A673 (cell line): ENCODE results near the gene NR1H3. TPM values are rescaled to one million over a fixed set of nuclear protein-coding genes. Genes with fewer than 3 reads are reported as not detected.
A peak's percentile ranks its signal among the peaks of the same experiment; 100 is the strongest.

Experiments used
- BruUV-seq: library from RNA; stranded (reverse); fragments of 400-500 nt; replicated peaks from 2 replicates; lab custom pipeline; 2021; lab: Mats Ljungman, UMichigan
- CTCF ChIA-PET: fragments of 300-600 bp; sonication (Branson Sonifier 250); formaldehyde crosslinking; loops from one replicate; lab custom pipeline; 2022; ENCODE audit warnings: antibody characterized with exemption; lab: Charles Lee
- POLR2A ChIA-PET: fragments of 300-600 bp; sonication (Branson Sonifier 250); formaldehyde crosslinking; loops from one replicate; lab custom pipeline; 2022; ENCODE audit warnings: antibody characterized with exemption; ENCODE audit not compliant: low non-redundant PET; lab: Charles Lee
- DNase-seq: peaks from one replicate; pipeline ENCODE4 v3.0.0-alpha.2; 2015; ENCODE audit warnings: low spot score
- H3K27ac ChIP-seq: fragments of 200-600 bp; sonication (generic); 2 replicates; pipeline ENCODE4 v1.5.1; 2016; ENCODE audit warnings: mixed run types, low read depth, mild to moderate bottlenecking, mixed read lengths, antibody characterized with exemption, low read length; ENCODE audit not compliant: poor library complexity, severe bottlenecking
- H3K27me3 ChIP-seq: fragments of 200-600 bp; sonication (generic); replicated peaks from 2 replicates; pipeline ENCODE4 v1.6.1; 2017; ENCODE audit warnings: mixed run types, low read depth, mild to moderate bottlenecking, mixed read lengths, antibody characterized with exemption, low read length; ENCODE audit not compliant: insufficient read depth, poor library complexity
- H3K36me3 ChIP-seq: fragments of 200-600 bp; sonication (generic); 2 replicates; pipeline ENCODE4 v1.6.1; 2016; ENCODE audit warnings: mixed run types, mild to moderate bottlenecking, mixed read lengths, antibody characterized with exemption, low read length; ENCODE audit not compliant: insufficient read depth, poor library complexity, severe bottlenecking
- H3K4me1 ChIP-seq: fragments of 200-600 bp; sonication (generic); 2 replicates; pipeline ENCODE4 v1.6.1; 2017; ENCODE audit warnings: mixed run types, mild to moderate bottlenecking, mixed read lengths, antibody characterized with exemption, low read length; ENCODE audit not compliant: insufficient read depth, poor library complexity, severe bottlenecking
- H3K4me3 ChIP-seq: fragments of 200-600 bp; sonication (generic); 2 replicates; pipeline ENCODE4 v1.5.1; 2016; ENCODE audit warnings: low read depth, mixed run types, mild to moderate bottlenecking, mixed read lengths, low read length; ENCODE audit not compliant: poor library complexity, severe bottlenecking
- H3K9me3 ChIP-seq: fragments of 200-600 bp; sonication (generic); 2 replicates; pipeline ENCODE4 v1.6.1; 2016; ENCODE audit warnings: mixed run types, low read depth, mild to moderate bottlenecking, mixed read lengths, antibody characterized with exemption, low read length; ENCODE audit not compliant: poor library complexity, severe bottlenecking
- EZH2 ChIP-seq: fragments of 200-600 bp; sonication (generic); IDR thresholded peaks from 2 replicates; pipeline ENCODE4 v1.6.1; 2017; ENCODE audit warnings: borderline replicate concordance, low read depth, mild to moderate bottlenecking, mixed read lengths, antibody characterized with exemption, low read length; ENCODE audit not compliant: poor library complexity, severe bottlenecking
- intact Hi-C: fragments of 100-400 bp; cut with micrococcal nuclease; formaldehyde crosslinking; loops from one replicate; pipeline ENCODE4 v1.10.0; 2022; ENCODE audit not compliant: unreplicated experiment
- total RNA-seq: library from RNA; stranded (reverse); gene quantifications from 2 replicates; pipeline ENCODE4 v1.2.3, GENCODE V29; 2021
- TF ChIP-seq, protein P1 (sequence below): fragments of 300-800, 200-600 bp; sonication (generic); conservative IDR thresholded peaks from 2 replicates; pipeline ENCODE4 v1.5.1; 2017; ENCODE audit warnings: low read depth, mild to moderate bottlenecking, antibody characterized with exemption, low read length, moderate library complexity, mixed read lengths

The NR1H3 gene
- total RNA-seq, 1 experiment from 2014 or later, result 14.5 TPM

DNA sequence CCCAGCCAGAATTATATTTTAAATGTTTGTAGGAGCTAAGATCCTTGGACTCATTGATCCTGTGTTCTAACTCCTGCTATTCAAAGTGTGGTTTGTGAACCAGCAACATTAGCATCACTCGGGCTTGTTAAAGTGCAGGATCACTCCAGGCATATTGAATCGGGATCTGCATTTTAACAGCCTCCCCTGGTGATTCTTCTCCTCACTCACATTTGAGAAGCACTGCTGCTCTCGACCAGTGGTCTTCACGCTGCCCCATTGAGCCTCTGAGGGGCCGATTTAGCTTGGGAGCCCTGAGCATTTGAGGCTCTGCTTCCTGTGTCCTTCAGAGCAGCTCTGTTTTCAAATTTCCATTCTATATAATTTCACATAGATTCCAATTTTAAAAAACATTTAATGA, 23.1 kb downstream of the NR1H3 start:
- intact Hi-C loops, result no loop called here
- Histone ChIP-seq H3K4me1 (no peaks in the 10 kb centered on the region), H3K9me3 (no peaks in the 10 kb centered on the region), H3K27me3 (no peaks in the 10 kb centered on the region), H3K36me3 (peaks cover 98% of the 10 kb centered on the region), H3K27ac (no peak overlapping the region), H3K4me3 (no peak overlapping the region)
- BruUV-seq, result no TSS peak
- TF ChIP-seq, protein P1, sequence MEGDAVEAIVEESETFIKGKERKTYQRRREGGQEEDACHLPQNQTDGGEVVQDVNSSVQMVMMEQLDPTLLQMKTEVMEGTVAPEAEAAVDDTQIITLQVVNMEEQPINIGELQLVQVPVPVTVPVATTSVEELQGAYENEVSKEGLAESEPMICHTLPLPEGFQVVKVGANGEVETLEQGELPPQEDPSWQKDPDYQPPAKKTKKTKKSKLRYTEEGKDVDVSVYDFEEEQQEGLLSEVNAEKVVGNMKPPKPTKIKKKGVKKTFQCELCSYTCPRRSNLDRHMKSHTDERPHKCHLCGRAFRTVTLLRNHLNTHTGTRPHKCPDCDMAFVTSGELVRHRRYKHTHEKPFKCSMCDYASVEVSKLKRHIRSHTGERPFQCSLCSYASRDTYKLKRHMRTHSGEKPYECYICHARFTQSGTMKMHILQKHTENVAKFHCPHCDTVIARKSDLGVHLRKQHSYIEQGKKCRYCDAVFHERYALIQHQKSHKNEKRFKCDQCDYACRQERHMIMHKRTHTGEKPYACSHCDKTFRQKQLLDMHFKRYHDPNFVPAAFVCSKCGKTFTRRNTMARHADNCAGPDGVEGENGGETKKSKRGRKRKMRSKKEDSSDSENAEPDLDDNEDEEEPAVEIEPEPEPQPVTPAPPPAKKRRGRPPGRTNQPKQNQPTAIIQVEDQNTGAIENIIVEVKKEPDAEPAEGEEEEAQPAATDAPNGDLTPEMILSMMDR, result no peak
- TF ChIP-seq EZH2, result no peak
- ChIA-PET CTCF (interaction anchor here (0.5 kb wide), 1 partner anchor 1407 kb away, joined by 4 read pairs; no protein-coding TSS in a partner anchor), POLR2A (no interaction called here)
- DNase-seq, result no peak

DNA sequence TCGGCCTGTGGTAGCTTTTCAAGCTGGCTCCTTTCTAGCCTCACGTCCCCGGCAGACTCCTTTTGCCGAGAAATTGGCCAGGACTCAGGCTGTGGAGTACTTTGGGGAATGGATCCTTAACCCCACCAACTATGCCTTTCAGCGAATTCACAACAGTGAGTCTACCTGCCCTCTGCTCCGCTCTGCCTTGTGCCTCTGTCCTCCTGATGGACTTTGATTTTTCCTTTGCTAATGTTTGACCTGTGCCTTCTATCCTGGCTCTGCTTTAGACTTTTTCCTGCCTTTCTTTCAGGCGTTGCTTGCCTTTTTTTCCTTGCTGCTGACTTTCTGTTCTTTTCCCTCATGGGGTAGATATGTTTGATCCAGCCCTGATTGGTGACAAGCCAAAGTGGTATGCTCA, 24.7 kb downstream of the NR1H3 start:
- peaks cover 98% of the 10 kb centered on the region for H3K36me3 ChIP-seq
- BruUV-seq, result no TSS peak
- no peak for TF ChIP-seq EZH2
- TF ChIP-seq, protein P1, result no peak
- no peak overlapping the region for H3K27ac ChIP-seq
- CTCF ChIA-PET, result no interaction called here
- no peak for DNase-seq
- H3K4me1 ChIP-seq, result no peaks in the 10 kb centered on the region
- no peak overlapping the region for H3K4me3 ChIP-seq
- no peaks in the 10 kb centered on the region for H3K27me3 ChIP-seq
- intact Hi-C loops, result no loop called here
- POLR2A ChIA-PET, result no interaction called here
- no peaks in the 10 kb centered on the region for H3K9me3 ChIP-seq

DNA sequence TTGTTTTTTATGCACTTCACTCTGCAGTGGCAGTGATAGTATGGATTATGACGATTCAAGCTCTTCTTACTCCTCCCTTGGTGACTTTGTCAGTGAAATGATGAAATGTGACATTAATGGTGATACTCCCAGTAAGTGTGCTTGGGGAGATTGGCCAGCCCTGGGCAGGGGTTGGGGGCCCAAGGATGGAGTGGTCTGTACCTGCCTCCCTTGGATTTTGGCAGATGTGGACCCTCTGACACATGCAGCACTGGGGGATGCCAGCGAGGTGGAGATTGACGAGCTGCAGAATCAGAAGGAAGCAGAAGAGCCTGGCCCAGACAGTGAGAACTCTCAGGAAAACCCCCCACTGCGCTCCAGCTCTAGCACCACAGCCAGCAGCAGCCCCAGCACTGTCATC, 26.4 kb downstream of the NR1H3 start:
- H3K9me3 ChIP-seq, result no peaks in the 10 kb centered on the region
- no peaks in the 10 kb centered on the region for H3K4me1 ChIP-seq
- H3K27me3 ChIP-seq, result no peaks in the 10 kb centered on the region
- POLR2A ChIA-PET, result no interaction called here
- intact Hi-C loops, result no loop called here
- H3K27ac ChIP-seq, result no peak overlapping the region
- TSS peak; percentile 32 for BruUV-seq
- peaks cover 98% of the 10 kb centered on the region for H3K36me3 ChIP-seq
- DNase-seq, result no peak
- TF ChIP-seq EZH2, result no peak
- TF ChIP-seq, protein P1, result no peak
- no peak overlapping the region for H3K4me3 ChIP-seq
- CTCF ChIA-PET, result no interaction called here
